SK-N-SH treated with all-trans-retinoic acid at 6 μM for 48 hours (cell line): Measurements from ENCODE around the gene PCBP3.
A peak's percentile ranks its signal among the peaks of the same experiment; 100 is the strongest.

Experiments used
- ATAC-seq: fragments of 200-7000 bp; cut with Tn5 transposase; 3 replicates; pipeline ENCODE4 v1.9.1; 2020; ENCODE audit warnings: mild to moderate bottlenecking, moderate library complexity
- ARNTL ChIP-seq: fragments of 450-650 bp; formaldehyde crosslinking; IDR thresholded peaks from 2 replicates; pipeline ENCODE4 v1.5.0; 2020; ENCODE audit warnings: low read depth, mild to moderate bottlenecking, moderate library complexity, borderline replicate concordance
- BACH2 ChIP-seq: fragments of 250-450 bp; sonication (Bioruptor Pico); IDR thresholded peaks from 2 replicates; pipeline ENCODE4 v1.9.0; 2021; ENCODE audit warnings: mild to moderate bottlenecking, borderline replicate concordance
- CSDC2 ChIP-seq: fragments of 250-450 bp; sonication (Bioruptor Pico); IDR thresholded peaks from 2 replicates; pipeline ENCODE4 v1.5.0; 2020; ENCODE audit warnings: mild to moderate bottlenecking, moderate library complexity
- ESRRG ChIP-seq: fragments of 250-450 bp; sonication (Bioruptor Pico); IDR thresholded peaks from 2 replicates; pipeline ENCODE4 v1.6.1; 2021; ENCODE audit warnings: mild to moderate bottlenecking
- GLIS3 ChIP-seq: fragments of 250-450 bp; sonication (Bioruptor Pico); IDR thresholded peaks from 2 replicates; pipeline ENCODE4 v1.5.0; 2020; ENCODE audit warnings: mild to moderate bottlenecking, moderate library complexity
- ISL1 ChIP-seq: fragments of 250-450 bp; sonication (Bioruptor Pico); IDR thresholded peaks from 2 replicates; pipeline ENCODE4 v2.1.2; 2022; ENCODE audit warnings: mild to moderate bottlenecking, moderate library complexity
- OSR1 ChIP-seq: fragments of 250-450 bp; sonication (Bioruptor Pico); IDR thresholded peaks from 2 replicates; pipeline ENCODE4 v1.8.0; 2022; ENCODE audit warnings: moderate library complexity, mild to moderate bottlenecking, inconsistent platforms
- PPARA ChIP-seq: fragments of 250-450 bp; sonication (Bioruptor Pico); IDR thresholded peaks from 2 replicates; pipeline ENCODE4 v1.5.0; 2020; ENCODE audit warnings: mild to moderate bottlenecking, borderline replicate concordance
- SNAI2 ChIP-seq: fragments of 250-450 bp; sonication (Bioruptor Pico); IDR thresholded peaks from 2 replicates; pipeline ENCODE4 v1.5.0; 2020; ENCODE audit warnings: mild to moderate bottlenecking, moderate library complexity
- TCF4 ChIP-seq: fragments of 250-450 bp; sonication (Bioruptor Pico); IDR thresholded peaks from 2 replicates; pipeline ENCODE4 v1.8.0; 2021; ENCODE audit warnings: mild to moderate bottlenecking, moderate library complexity, borderline replicate concordance
- TOX ChIP-seq: fragments of 250-450 bp; sonication (Bioruptor Pico); IDR thresholded peaks from 2 replicates; pipeline ENCODE4 v1.8.0; 2021; ENCODE audit warnings: mild to moderate bottlenecking, moderate library complexity, borderline replicate concordance
- ZC3H10 ChIP-seq: fragments of 250-450 bp; sonication (Bioruptor Pico); IDR thresholded peaks from 2 replicates; pipeline ENCODE4 v1.5.1; 2021; ENCODE audit warnings: mild to moderate bottlenecking, moderate library complexity
- ZFP3 ChIP-seq: fragments of 250-450 bp; sonication (Bioruptor Pico); IDR thresholded peaks from 2 replicates; pipeline ENCODE4 v1.5.0; 2020; ENCODE audit warnings: mild to moderate bottlenecking, moderate library complexity
- ZFP30 ChIP-seq: fragments of 450-650 bp; formaldehyde crosslinking; IDR thresholded peaks from 2 replicates; pipeline ENCODE4 v1.5.0; 2022; ENCODE audit warnings: mild to moderate bottlenecking, moderate library complexity
- ZNF565 ChIP-seq: fragments of 450-650 bp; formaldehyde crosslinking; conservative IDR thresholded peaks from 2 replicates; pipeline ENCODE4 v1.5.0; 2020; ENCODE audit warnings: low read depth, mild to moderate bottlenecking, moderate library complexity
- ZNF70 ChIP-seq: fragments of 450-650 bp; formaldehyde crosslinking; IDR thresholded peaks from 2 replicates; pipeline ENCODE4 v1.5.0; 2020; ENCODE audit warnings: mild to moderate bottlenecking, moderate library complexity
- ZNF8 ChIP-seq: fragments of 450-650 bp; formaldehyde crosslinking; IDR thresholded peaks from 2 replicates; pipeline ENCODE4 v1.5.0; 2020; ENCODE audit warnings: mild to moderate bottlenecking, moderate library complexity
- TF ChIP-seq, protein P1 (sequence below): fragments of 250-450 bp; sonication (Bioruptor Pico); IDR thresholded peaks from 2 replicates; pipeline ENCODE4 v1.8.0; 2021; ENCODE audit warnings: low read depth, mild to moderate bottlenecking, moderate library complexity, borderline replicate concordance
- TF ChIP-seq, protein P2 (sequence below): fragments of 250-450 bp; sonication (Bioruptor Pico); IDR thresholded peaks from 2 replicates; pipeline ENCODE4 v1.8.0; 2020; ENCODE audit warnings: mild to moderate bottlenecking, moderate library complexity, borderline replicate concordance
- TF ChIP-seq, protein P3 (sequence below): fragments of 250-450 bp; sonication (Bioruptor Pico); IDR thresholded peaks from 2 replicates; pipeline ENCODE4 v1.5.1; 2020; ENCODE audit warnings: low read depth, mild to moderate bottlenecking, moderate library complexity

The PCBP3 gene

DNA sequence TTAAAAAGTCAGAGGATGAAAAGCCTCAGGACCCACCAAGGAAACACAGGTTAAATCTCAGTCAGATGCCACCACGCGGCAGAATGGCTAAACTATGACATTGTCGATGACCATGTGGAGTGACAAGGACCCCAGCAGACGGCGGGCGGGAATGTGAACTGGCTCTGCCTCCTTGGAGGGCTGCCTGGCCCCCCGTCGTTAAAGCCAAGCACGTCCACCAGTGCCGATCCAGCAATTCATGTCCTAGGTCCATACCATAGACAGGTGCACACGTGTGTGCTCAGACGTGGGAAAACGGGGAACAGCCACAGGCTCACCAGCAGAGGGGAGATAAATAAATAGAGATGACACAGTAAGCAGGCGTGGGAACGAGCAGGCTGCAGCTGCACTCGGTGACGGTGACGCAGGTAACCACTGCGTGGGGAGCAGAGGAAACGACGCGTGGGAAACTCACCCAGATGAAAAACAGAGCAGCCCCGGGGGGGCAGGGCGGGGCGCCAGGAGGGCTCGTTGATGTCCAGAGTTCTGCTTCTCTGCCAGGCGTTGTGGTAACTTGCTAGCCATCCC is 28.3 kb upstream of the PCBP3 start:
- ATAC-seq = peak; percentile 60
- no peak for TF ChIP-seq PPARA (CRISPR knock-in tag)
- TF ChIP-seq TCF4 (CRISPR knock-in tag) = no peak
- TF ChIP-seq, protein P1, sequence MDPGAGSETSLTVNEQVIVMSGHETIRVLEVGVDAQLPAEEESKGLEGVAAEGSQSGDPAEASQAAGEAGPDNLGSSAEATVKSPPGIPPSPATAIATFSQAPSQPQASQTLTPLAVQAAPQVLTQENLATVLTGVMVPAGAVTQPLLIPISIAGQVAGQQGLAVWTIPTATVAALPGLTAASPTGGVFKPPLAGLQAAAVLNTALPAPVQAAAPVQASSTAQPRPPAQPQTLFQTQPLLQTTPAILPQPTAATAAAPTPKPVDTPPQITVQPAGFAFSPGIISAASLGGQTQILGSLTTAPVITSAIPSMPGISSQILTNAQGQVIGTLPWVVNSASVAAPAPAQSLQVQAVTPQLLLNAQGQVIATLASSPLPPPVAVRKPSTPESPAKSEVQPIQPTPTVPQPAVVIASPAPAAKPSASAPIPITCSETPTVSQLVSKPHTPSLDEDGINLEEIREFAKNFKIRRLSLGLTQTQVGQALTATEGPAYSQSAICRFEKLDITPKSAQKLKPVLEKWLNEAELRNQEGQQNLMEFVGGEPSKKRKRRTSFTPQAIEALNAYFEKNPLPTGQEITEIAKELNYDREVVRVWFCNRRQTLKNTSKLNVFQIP (CRISPR knock-in tag) = no peak
- TF ChIP-seq ISL1 (CRISPR knock-in tag) = no peak
- no peak for TF ChIP-seq ZNF70 (CRISPR knock-in tag)
- no peak for TF ChIP-seq ZNF565
- TF ChIP-seq ZC3H10 (CRISPR knock-in tag) = peak; percentile 72
- TF ChIP-seq TOX (CRISPR knock-in tag) = peak; percentile 22; the same call in 1 of the 2 replicates
- no peak for TF ChIP-seq ESRRG
- peak; percentile 79 for TF ChIP-seq ZFP3 (CRISPR knock-in tag)
- TF ChIP-seq, protein P2, sequence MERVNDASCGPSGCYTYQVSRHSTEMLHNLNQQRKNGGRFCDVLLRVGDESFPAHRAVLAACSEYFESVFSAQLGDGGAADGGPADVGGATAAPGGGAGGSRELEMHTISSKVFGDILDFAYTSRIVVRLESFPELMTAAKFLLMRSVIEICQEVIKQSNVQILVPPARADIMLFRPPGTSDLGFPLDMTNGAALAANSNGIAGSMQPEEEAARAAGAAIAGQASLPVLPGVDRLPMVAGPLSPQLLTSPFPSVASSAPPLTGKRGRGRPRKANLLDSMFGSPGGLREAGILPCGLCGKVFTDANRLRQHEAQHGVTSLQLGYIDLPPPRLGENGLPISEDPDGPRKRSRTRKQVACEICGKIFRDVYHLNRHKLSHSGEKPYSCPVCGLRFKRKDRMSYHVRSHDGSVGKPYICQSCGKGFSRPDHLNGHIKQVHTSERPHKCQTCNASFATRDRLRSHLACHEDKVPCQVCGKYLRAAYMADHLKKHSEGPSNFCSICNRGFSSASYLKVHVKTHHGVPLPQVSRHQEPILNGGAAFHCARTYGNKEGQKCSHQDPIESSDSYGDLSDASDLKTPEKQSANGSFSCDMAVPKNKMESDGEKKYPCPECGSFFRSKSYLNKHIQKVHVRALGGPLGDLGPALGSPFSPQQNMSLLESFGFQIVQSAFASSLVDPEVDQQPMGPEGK (CRISPR knock-in tag) = peak; percentile 38; the same call in 1 of the 2 replicates
- TF ChIP-seq SNAI2 (CRISPR knock-in tag) = no peak

DNA sequence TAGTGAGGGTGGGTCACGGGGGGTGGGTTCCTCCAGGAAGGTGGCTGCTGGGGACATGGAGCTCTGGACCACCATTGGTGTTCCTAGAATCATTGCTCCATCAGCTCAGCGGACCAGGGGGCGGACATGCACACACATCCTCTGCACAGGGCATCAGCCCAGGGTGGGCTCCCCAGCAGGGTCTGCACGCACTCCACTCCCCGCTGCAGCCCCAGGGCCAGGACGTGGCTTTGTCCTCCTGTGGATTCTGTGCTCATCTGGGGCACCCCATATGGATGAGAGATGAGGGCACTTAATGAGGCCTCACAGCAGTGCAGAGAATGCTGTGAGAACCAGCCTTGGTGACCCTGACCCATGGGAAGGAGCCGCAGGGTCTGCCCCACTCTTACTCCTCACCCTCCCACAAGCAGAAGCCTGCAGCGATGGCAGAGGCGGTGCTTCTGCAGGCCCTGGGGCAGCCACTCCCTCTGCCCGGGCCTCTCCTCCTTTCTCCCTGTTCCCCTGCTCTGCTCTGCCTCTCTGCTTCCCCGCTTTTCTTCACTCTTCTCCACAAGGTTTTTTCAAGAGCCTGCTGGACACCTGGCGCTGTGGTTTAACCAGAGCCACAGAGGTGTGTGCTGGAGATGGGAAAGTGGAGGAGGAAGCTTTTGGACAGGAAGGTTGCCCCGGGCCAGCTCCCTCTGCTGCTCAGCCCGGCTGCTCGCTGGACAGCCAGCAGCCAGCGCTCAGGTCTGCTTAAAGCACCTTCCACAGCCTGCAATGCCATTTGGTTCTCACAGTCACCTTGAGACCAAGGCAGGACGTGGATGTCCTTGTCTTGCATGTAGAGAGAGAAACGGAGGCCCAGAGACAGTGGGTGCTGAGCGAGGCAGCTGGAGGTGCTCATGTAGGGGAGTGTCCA is 26.3 kb upstream of the PCBP3 start:
- TF ChIP-seq ARNTL (CRISPR knock-in tag) (no peak), ESRRG (no peak), BACH2 (CRISPR knock-in tag) (no peak), OSR1 (no peak), ZNF8 (no peak), GLIS3 (CRISPR knock-in tag) (no peak), CSDC2 (no peak), ZNF70 (CRISPR knock-in tag) (no peak), PPARA (CRISPR knock-in tag) (no peak)
- TF ChIP-seq, all 23 proteins: peak for 0
- ATAC-seq = peak; percentile 16; the same call in 1 of the 3 replicates

DNA sequence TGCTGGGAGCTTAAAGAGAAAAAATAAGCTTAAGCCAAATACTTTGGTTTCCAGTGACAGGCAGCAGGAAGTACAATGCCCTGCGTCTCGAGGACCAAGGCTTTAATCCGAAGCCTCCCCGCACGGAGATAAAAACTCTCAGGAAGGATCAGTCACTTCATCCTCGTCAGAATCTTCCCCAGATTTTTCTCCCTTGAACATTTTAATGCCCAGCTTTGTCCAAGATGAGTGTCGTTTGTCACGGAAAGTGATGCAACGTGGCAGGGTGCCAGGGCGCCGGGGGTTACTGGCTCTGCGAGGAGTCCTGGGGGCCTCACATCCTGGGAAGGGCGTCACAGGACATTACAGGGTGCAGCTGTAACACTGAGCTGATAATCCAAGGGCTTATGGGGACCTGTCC is 25.2 kb upstream of the PCBP3 start:
- no peak for ATAC-seq
- TF ChIP-seq ZNF8 = no peak
- TF ChIP-seq CSDC2 = no peak
- TF ChIP-seq ZNF565 = no peak
- no peak for TF ChIP-seq SNAI2 (CRISPR knock-in tag)
- no peak for TF ChIP-seq TOX (CRISPR knock-in tag)
- no peak for TF ChIP-seq ARNTL (CRISPR knock-in tag)
- TF ChIP-seq ZNF70 (CRISPR knock-in tag) = no peak
- TF ChIP-seq, protein P3, sequence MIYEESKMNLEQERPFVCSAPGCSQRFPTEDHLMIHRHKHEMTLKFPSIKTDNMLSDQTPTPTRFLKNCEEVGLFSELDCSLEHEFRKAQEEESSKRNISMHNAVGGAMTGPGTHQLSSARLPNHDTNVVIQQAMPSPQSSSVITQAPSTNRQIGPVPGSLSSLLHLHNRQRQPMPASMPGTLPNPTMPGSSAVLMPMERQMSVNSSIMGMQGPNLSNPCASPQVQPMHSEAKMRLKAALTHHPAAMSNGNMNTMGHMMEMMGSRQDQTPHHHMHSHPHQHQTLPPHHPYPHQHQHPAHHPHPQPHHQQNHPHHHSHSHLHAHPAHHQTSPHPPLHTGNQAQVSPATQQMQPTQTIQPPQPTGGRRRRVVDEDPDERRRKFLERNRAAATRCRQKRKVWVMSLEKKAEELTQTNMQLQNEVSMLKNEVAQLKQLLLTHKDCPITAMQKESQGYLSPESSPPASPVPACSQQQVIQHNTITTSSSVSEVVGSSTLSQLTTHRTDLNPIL (CRISPR knock-in tag) = no peak
- TF ChIP-seq ZFP3 (CRISPR knock-in tag) = no peak
- no peak for TF ChIP-seq ESRRG
- TF ChIP-seq OSR1 = no peak
- TF ChIP-seq, protein P2 (CRISPR knock-in tag) = no peak
- no peak for TF ChIP-seq ZFP30 (CRISPR knock-in tag)
